Measurements from ENCODE around the gene USHBP1. TPM values are rescaled to one million over a fixed set of nuclear protein-coding genes. Genes with fewer than 3 reads are reported as not detected.

USHBP1 gene
- total and polyA plus RNA-seq, 2 of the 13 experiments (the other 11 are each of a cell fraction or from before 2014, with no cell fraction given) = 0.15 to 1.5 TPM

GRCh38 chr19:17275441-17276175 lies 11.1 kb upstream of the USHBP1 start (continued):
- TF ChIP-seq ZBED4 (CRISPR knock-in tag; IDR thresholded peaks at IDR 0.05; ENCODE audit: borderline replicate concordance) (no peak), SOX5 (CRISPR knock-in tag; IDR thresholded peaks at IDR 0.05; ENCODE audit: borderline replicate concordance) (no peak), FOXO4 (CRISPR knock-in tag; conservative IDR thresholded peaks at IDR 0.05) (no peak), RBM39 (IDR thresholded peaks at IDR 0.05; ENCODE audit: low read depth, low read length, poor library complexity, severe bottlenecking) (no peak), ZNF10 (CRISPR knock-in tag; IDR thresholded peaks at IDR 0.05; ENCODE audit: borderline replicate concordance, low read depth) (no peak), HNRNPK (IDR thresholded peaks at IDR 0.05; ENCODE audit: low read depth, low read length, poor library complexity, severe bottlenecking) (no peak), ZNF282 (IDR thresholded peaks at IDR 0.05; ENCODE audit: partially characterized antibody) (no peak)

Measured in HepG2 (cell line).